H1 (cell line): ENCODE measurements around the gene CGGBP1. TPM values are rescaled to one million over a fixed set of nuclear protein-coding genes. Genes with fewer than 3 reads are reported as not detected.

Experiments used
- CTCF ChIA-PET: fragments of 300-600 bp; sonication (Branson Sonifier 250); formaldehyde crosslinking; loops from one replicate; lab custom pipeline; 2021; ENCODE audit not compliant: partially characterized antibody; lab: Charles Lee
- POLR2A ChIA-PET: fragments of 300-600 bp; sonication (Branson Sonifier 250); formaldehyde crosslinking; loops from one replicate; lab custom pipeline; 2021; ENCODE audit warnings: inconsistent platforms; ENCODE audit not compliant: partially characterized antibody; lab: Charles Lee
- DNase-seq, 2 experiments: peaks; one replicate each; pipeline versions ENCODE4 v3.0.0 to v3.0.0-alpha.2; 2010 to 2022; ENCODE audit warnings: low spot score in 2 of 2, low read depth in 1 of 2, mixed read lengths in 1 of 2
- FAIRE-seq: peaks from 2 replicates; lab custom pipeline; 2011; peaks lifted over from hg19 to GRCh38; lab: Jason Lieb, UNC
- H2AFZ ChIP-seq: 2 replicates; pipeline ENCODE4 v1.8.1; 2012; ENCODE audit warnings: low read length, inconsistent platforms
- H2AK5ac ChIP-seq: 2 replicates; pipeline ENCODE4 v1.6.1; 2013; ENCODE audit warnings: low read depth, low read length
- H2BK120ac ChIP-seq: replicated peaks from 2 replicates; pipeline ENCODE3; 2013; ENCODE audit warnings: low read depth, low read length, inconsistent platforms
- H2BK12ac ChIP-seq: 2 replicates; pipeline ENCODE4 v1.6.1; 2013; ENCODE audit warnings: low read depth, low read length
- H2BK15ac ChIP-seq: 2 replicates; pipeline ENCODE4 v1.6.1; 2013; ENCODE audit warnings: low read length
- H2BK20ac ChIP-seq: 2 replicates; pipeline ENCODE4 v1.6.1; 2013; ENCODE audit warnings: low read length
- H2BK5ac ChIP-seq: 2 replicates; pipeline ENCODE4 v1.6.1; 2013; ENCODE audit warnings: low read depth, low read length
- H3K14ac ChIP-seq: 2 replicates; pipeline ENCODE4 v1.6.1; 2013; ENCODE audit warnings: inconsistent platforms; ENCODE audit not compliant: insufficient read length
- H3K18ac ChIP-seq: 2 replicates; pipeline ENCODE4 v1.6.1; 2013; ENCODE audit warnings: low read length; ENCODE audit errors: extremely low read depth
- H3K23ac ChIP-seq: 2 replicates; pipeline ENCODE4 v1.6.1; 2013; ENCODE audit warnings: inconsistent platforms; ENCODE audit not compliant: insufficient read length
- H3K23me2 ChIP-seq: 2 replicates; pipeline ENCODE4 v1.6.1; 2013; ENCODE audit warnings: low read depth, low read length
- H3K27ac ChIP-seq: 2 replicates; pipeline ENCODE4 v1.6.1; 2011; ENCODE audit warnings: low read depth, low read length, inconsistent platforms
- H3K27me3 ChIP-seq, 4 experiments: replicated peaks in 1 of 4; 1 replicate in 1 of 4; 2 replicates in 3 of 4; pipeline versions ENCODE4 v1.6.1 to v1.8.1; 2011 to 2013; ENCODE audit warnings: low read length in 3 of 4, mild to moderate bottlenecking in 3 of 4, inconsistent platforms in 2 of 4, mixed read lengths in 2 of 4, moderate library complexity in 1 of 4; ENCODE audit not compliant: control insufficient read depth in 3 of 4, insufficient read depth in 3 of 4; ENCODE audit errors: extremely low read depth in 1 of 4
- H3K36me3 ChIP-seq, 4 experiments: 2 replicates each; pipeline versions ENCODE4 v1.6.1 to v1.8.1; 2011 to 2013; ENCODE audit warnings: mild to moderate bottlenecking in 4 of 4, low read length in 3 of 4, moderate library complexity in 2 of 4, control low read depth in 1 of 4, inconsistent platforms in 1 of 4; ENCODE audit not compliant: insufficient read depth in 4 of 4, control insufficient read depth in 2 of 4
- H3K4ac ChIP-seq: replicated peaks from 2 replicates; pipeline ENCODE3; 2013; ENCODE audit warnings: low read length, low read depth, mixed read lengths, inconsistent platforms; ENCODE audit not compliant: insufficient read length
- H3K4me1 ChIP-seq, 4 experiments: replicated peaks in 1 of 4; 1 replicate in 1 of 4; 2 replicates in 3 of 4; pipeline versions ENCODE4 v1.6.1 to v1.8.1; 2011 to 2013; ENCODE audit warnings: low read length in 3 of 4, inconsistent platforms in 2 of 4, mixed read lengths in 1 of 4; ENCODE audit not compliant: insufficient read depth in 4 of 4, control insufficient read depth in 3 of 4
- H3K4me2 ChIP-seq, 2 experiments: 2 replicates each; pipeline versions ENCODE4 v1.6.1 to v1.8.1; 2011 to 2013; ENCODE audit warnings: low read depth in 2 of 2, low read length in 2 of 2, control low read depth in 1 of 2, inconsistent platforms in 1 of 2, mild to moderate bottlenecking in 1 of 2; ENCODE audit not compliant: insufficient read depth in 1 of 2
- H3K4me3 ChIP-seq, 4 experiments: fragments of 200-600, 300-600 bp in 1 of 4; sonication (generic), shearing (Covaris generic), sonication (Bioruptor Twin) in 1 of 4; 2 replicates each; pipeline versions ENCODE4 v1.5.1 to v1.8.1; 2011 to 2016; ENCODE audit warnings: low read length in 4 of 4, low read depth in 3 of 4, control low read depth in 2 of 4, inconsistent platforms in 2 of 4, mild to moderate bottlenecking in 2 of 4, mixed read lengths in 1 of 4, moderate library complexity in 1 of 4; ENCODE audit not compliant: insufficient read depth in 2 of 4; ENCODE audit errors: extremely low read depth in 1 of 4
- H3K56ac ChIP-seq: replicated peaks from 2 replicates; pipeline ENCODE3; 2013; ENCODE audit warnings: low read depth, mild to moderate bottlenecking, mixed read lengths, low read length, inconsistent platforms; ENCODE audit not compliant: insufficient read length
- H3K79me1 ChIP-seq: 2 replicates; pipeline ENCODE4 v1.6.1; 2013; ENCODE audit warnings: low read depth, low read length, control low read depth
- H3K79me2 ChIP-seq, 2 experiments: 2 replicates each; pipeline versions ENCODE4 v1.6.1 to v1.8.1; 2012 to 2013; ENCODE audit warnings: low read length in 2 of 2, mild to moderate bottlenecking in 2 of 2, inconsistent platforms in 1 of 2; ENCODE audit not compliant: insufficient read depth in 2 of 2, control insufficient read depth in 1 of 2
- H3K9ac ChIP-seq, 4 experiments: replicated peaks in 1 of 4; 1 replicate in 1 of 4; 2 replicates in 3 of 4; pipeline versions ENCODE4 v1.6.1 to v1.8.1; 2011 to 2013; ENCODE audit warnings: low read depth in 3 of 4, low read length in 3 of 4, control low read depth in 2 of 4, mild to moderate bottlenecking in 2 of 4, moderate library complexity in 2 of 4, inconsistent platforms in 1 of 4; ENCODE audit errors: extremely low read depth in 1 of 4
- H3K9me3 ChIP-seq, 2 experiments: 2 replicates each; pipeline versions ENCODE4 v1.6.1 to v1.8.1; 2012 to 2013; ENCODE audit warnings: mild to moderate bottlenecking in 2 of 2, moderate library complexity in 2 of 2, control low read depth in 1 of 2, inconsistent platforms in 1 of 2, low read depth in 1 of 2, low read length in 1 of 2, mixed read lengths in 1 of 2; ENCODE audit not compliant: insufficient read depth in 2 of 2
- H4K20me1 ChIP-seq, 2 experiments: replicated peaks in 1 of 2; 2 replicates each; pipeline versions ENCODE3 to v1.8.1; 2011 to 2013; ENCODE audit warnings: inconsistent platforms in 2 of 2, low read length in 2 of 2, mild to moderate bottlenecking in 1 of 2; ENCODE audit not compliant: insufficient read depth in 2 of 2, control insufficient read depth in 1 of 2
- H4K5ac ChIP-seq: 2 replicates; pipeline ENCODE4 v1.6.1; 2013; ENCODE audit warnings: low read length, low read depth, mixed read lengths, inconsistent platforms; ENCODE audit not compliant: insufficient read length
- H4K8ac ChIP-seq: 2 replicates; pipeline ENCODE4 v1.8.0; 2013; ENCODE audit warnings: mild to moderate bottlenecking, moderate library complexity, low read length, inconsistent platforms; ENCODE audit not compliant: insufficient read depth; ENCODE audit errors: extremely low read depth
- H4K91ac ChIP-seq: replicated peaks from 2 replicates; pipeline ENCODE3; 2013; ENCODE audit warnings: low read length, mixed read lengths, inconsistent platforms; ENCODE audit not compliant: insufficient read length
- BACH1 ChIP-seq: IDR thresholded peaks from 2 replicates; pipeline ENCODE4 v1.6.1; 2012; ENCODE audit warnings: low read length, improper control_type of control experiment
- BRCA1 ChIP-seq: IDR thresholded peaks from 2 replicates; pipeline ENCODE4 v1.6.1; 2012; ENCODE audit warnings: low read depth, low read length, improper control_type of control experiment
- CHD2 ChIP-seq: IDR thresholded peaks from 2 replicates; pipeline ENCODE4 v1.6.1; 2012; ENCODE audit warnings: low read length, improper control_type of control experiment
- CREB1 ChIP-seq: IDR thresholded peaks from 2 replicates; pipeline ENCODE4 v1.6.1; 2012; ENCODE audit warnings: inconsistent platforms
- RNF2 ChIP-seq: fragments of 200-900, 300-1000 bp; sonication (generic); IDR thresholded peaks from 2 replicates; pipeline ENCODE4 v1.7.1; 2016; ENCODE audit warnings: borderline replicate concordance, low read depth, mild to moderate bottlenecking, antibody characterized with exemption, low read length; ENCODE audit not compliant: poor library complexity, severe bottlenecking; ENCODE audit errors: missing control alignments
- SAP30 ChIP-seq: fragments of 300-600 bp; sonication (generic); IDR thresholded peaks from 2 replicates; pipeline ENCODE4 v1.7.1; 2012; ENCODE audit warnings: low read length, moderate library complexity, mild to moderate bottlenecking, inconsistent platforms; ENCODE audit not compliant: insufficient read depth, insufficient replicate concordance
- SRF ChIP-seq: IDR thresholded peaks from 2 replicates; pipeline ENCODE4 v1.6.1; 2011; ENCODE audit warnings: mild to moderate bottlenecking, low read depth, low read length, moderate library complexity
- TBP ChIP-seq: IDR thresholded peaks from 2 replicates; pipeline ENCODE4 v1.6.1; 2011; ENCODE audit warnings: low read depth, low read length, improper control_type of control experiment
- WGBS, 2 experiments: shearing (Covaris generic) in 1 of 2; methylation state at CpG; one replicate each; pipeline versions ENCODE4 v1.1.6 to v1.1.7; 2013 to 2015; ENCODE audit warnings: low lambda C conversion rate in 2 of 2, mixed read lengths in 2 of 2, inconsistent platforms in 1 of 2, low coverage in 1 of 2, missing lambda C conversion rate in 1 of 2; ENCODE audit not compliant: insufficient replicate concordance in 2 of 2, insufficient coverage in 1 of 2, insufficient read length in 1 of 2; ENCODE audit errors: extremely low coverage in 1 of 2, missing lambda C conversion rate in 1 of 2; 5-methylcytosine and 5-hydroxymethylcytosine counted together
- polyA plus RNA-seq, 7 experiments: library from polyadenylated mRNA; depleted of rRNA in 3 of 7; stranded (reverse) in 5 of 7; unstranded in 2 of 7; fragments of >200 nt in 5 of 7; fragments of 200-250 nt in 2 of 7; gene quantifications; 1 replicate in 5 of 7; 2 replicates in 1 of 7; 4 replicates in 1 of 7; pipeline versions ENCODE4 v1.2.1 to v1.2.3, GENCODE V29; 2011 to 2013; ENCODE audit warnings: missing spikeins in 2 of 7, mixed read lengths in 2 of 7
- total RNA-seq: library from RNA; stranded (reverse); fragmentation: NEBNext Ultra II Directional; extraction: Animal tissue kit (Norgen Biotek cat#: 25700); gene quantifications from 2 replicates; pipeline ENCODE4 v1.2.1, GENCODE V29; 2021
- TF ChIP-seq, protein P1 (sequence below): IDR thresholded peaks from 2 replicates; pipeline ENCODE4 v1.6.1; 2012; ENCODE audit warnings: inconsistent platforms
- TF ChIP-seq, protein P2 (sequence below): IDR thresholded peaks from 2 replicates; pipeline ENCODE4 v1.6.1; 2012; ENCODE audit warnings: low read length, inconsistent platforms

CGGBP1 gene
- total and polyA plus RNA-seq, 2 of the 8 experiments (the other 6 are each of a cell fraction or from before 2014, with no cell fraction given), result 22.9 to 61.4 TPM

DNA sequence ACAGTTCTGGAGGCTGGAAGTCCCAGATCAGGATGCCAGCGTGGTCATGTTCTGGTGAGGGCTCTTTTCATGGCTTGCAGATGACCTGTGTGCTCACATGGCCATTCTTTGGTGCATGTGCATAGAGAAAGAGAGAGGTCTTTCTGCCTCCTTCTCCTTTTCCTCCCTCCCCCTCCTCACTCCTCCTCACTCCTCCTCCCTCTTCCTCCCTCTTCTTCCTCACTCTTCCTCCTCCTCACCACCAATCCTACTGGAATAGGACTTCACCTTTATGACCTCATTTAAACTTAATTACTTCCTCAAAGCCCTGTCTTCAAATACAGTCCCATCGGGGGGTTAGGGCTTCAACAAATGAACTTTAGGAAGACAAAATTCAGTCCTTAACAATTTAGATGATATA, 24.0 kb upstream of the CGGBP1 start:
- H3K27ac ChIP-seq, result no peak overlapping the region
- no peak for DNase-seq
- H2BK12ac ChIP-seq, result no peak overlapping the region
- no peak overlapping the region for H2AK5ac ChIP-seq
- no peak overlapping the region for H2BK5ac ChIP-seq
- no peaks in the 10 kb centered on the region for H3K9me3 ChIP-seq
- H4K5ac ChIP-seq, result no peak overlapping the region
- H2AFZ ChIP-seq, result no peak overlapping the region
- H3K4me1 ChIP-seq, result no peaks in the 10 kb centered on the region
- no peak overlapping the region for H2BK120ac ChIP-seq
- peaks cover 0 to 1% (median 0%) of the 10 kb centered on the region in 4 experiments; a peak in 1 of 7 replicates for H3K27me3 ChIP-seq
- peaks cover 0 to 6% (median 0%) of the 10 kb centered on the region in 4 experiments; a peak in 1 of 8 replicates for H3K36me3 ChIP-seq
- H3K23me2 ChIP-seq, result no peaks in the 10 kb centered on the region
- H4K8ac ChIP-seq, result no peak overlapping the region
- H2BK15ac ChIP-seq, result no peak overlapping the region
- no peaks in the 10 kb centered on the region for H4K20me1 ChIP-seq
- no peak overlapping the region for H3K4ac ChIP-seq
- H2BK20ac ChIP-seq, result no peak overlapping the region
- CTCF ChIA-PET, result no interaction called here
- peaks cover 0 to 26% of the 10 kb centered on the region in 2 experiments; a peak in 2 of 4 replicates for H3K79me2 ChIP-seq
- no peaks in the 10 kb centered on the region; the same call in 1 of the 2 replicates for H3K79me1 ChIP-seq
- H3K18ac ChIP-seq, result no peak overlapping the region
- POLR2A ChIA-PET, result no interaction called here
- H3K4me3 ChIP-seq, result no peak overlapping the region
- H3K14ac ChIP-seq, result no peak overlapping the region
- no peak for TF ChIP-seq SAP30
- TF ChIP-seq RNF2, result no peak
- TF ChIP-seq BACH1, result no peak
- TF ChIP-seq, protein P1, sequence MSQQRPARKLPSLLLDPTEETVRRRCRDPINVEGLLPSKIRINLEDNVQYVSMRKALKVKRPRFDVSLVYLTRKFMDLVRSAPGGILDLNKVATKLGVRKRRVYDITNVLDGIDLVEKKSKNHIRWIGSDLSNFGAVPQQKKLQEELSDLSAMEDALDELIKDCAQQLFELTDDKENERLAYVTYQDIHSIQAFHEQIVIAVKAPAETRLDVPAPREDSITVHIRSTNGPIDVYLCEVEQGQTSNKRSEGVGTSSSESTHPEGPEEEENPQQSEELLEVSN, result no peak
- no peak for TF ChIP-seq CREB1
- no peak for TF ChIP-seq BRCA1
- no peak for TF ChIP-seq TBP
- TF ChIP-seq CHD2, result no peak
- TF ChIP-seq SRF, result no peak
- TF ChIP-seq, protein P2, sequence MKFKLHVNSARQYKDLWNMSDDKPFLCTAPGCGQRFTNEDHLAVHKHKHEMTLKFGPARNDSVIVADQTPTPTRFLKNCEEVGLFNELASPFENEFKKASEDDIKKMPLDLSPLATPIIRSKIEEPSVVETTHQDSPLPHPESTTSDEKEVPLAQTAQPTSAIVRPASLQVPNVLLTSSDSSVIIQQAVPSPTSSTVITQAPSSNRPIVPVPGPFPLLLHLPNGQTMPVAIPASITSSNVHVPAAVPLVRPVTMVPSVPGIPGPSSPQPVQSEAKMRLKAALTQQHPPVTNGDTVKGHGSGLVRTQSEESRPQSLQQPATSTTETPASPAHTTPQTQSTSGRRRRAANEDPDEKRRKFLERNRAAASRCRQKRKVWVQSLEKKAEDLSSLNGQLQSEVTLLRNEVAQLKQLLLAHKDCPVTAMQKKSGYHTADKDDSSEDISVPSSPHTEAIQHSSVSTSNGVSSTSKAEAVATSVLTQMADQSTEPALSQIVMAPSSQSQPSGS, result no peak
- 90% methylated on average over 2 of the region's 2 CpGs; no CpG with 5 or more reads in 1 of the 2 experiments for WGBS, 2 experiments
- no peak for FAIRE-seq
- H3K9ac ChIP-seq, result no peak overlapping the region
- H3K56ac ChIP-seq, result no peak overlapping the region
- H4K91ac ChIP-seq, result no peak overlapping the region
- no peak overlapping the region for H3K4me2 ChIP-seq
- no peak overlapping the region for H3K23ac ChIP-seq
